ENCODE data around the gene CRYZ. TPM values are rescaled to one million over a fixed set of nuclear protein-coding genes. Genes with fewer than 3 reads are reported as not detected.

Gene CRYZ
- total and polyA plus RNA-seq, 2 of the 8 experiments (the other 6 are each of a cell fraction or from before 2014, with no cell fraction given), result 20.5 to 43.8 TPM

GRCh38 chr1:74699331-74699730, 33.5 kb downstream of the CRYZ start:
- Histone ChIP-seq H3K4me2 (ENCODE audit: insufficient read depth in 1 of 2, low read depth in 2 of 2, low read length in 2 of 2) (no peak overlapping the region), H3K14ac (ENCODE audit: insufficient read length) (no peak overlapping the region), H4K91ac (replicated peaks; ENCODE audit: insufficient read length, low read length) (no peak overlapping the region), H3K4ac (replicated peaks; ENCODE audit: insufficient read length, low read depth, low read length) (no peak overlapping the region), H3K79me1 (ENCODE audit: low read depth, low read length) (no peaks in the 10 kb centered on the region), H3K9me3 (ENCODE audit: insufficient read depth in 2 of 2, low read depth in 1 of 2, low read length in 1 of 2) (no peaks in the 10 kb centered on the region), H2AFZ (ENCODE audit: low read length) (no peak overlapping the region), H4K5ac (ENCODE audit: insufficient read length, low read depth, low read length) (no peak overlapping the region), H2BK20ac (ENCODE audit: low read length) (no peak overlapping the region), H3K27me3 (replicated peaks in 1 of 4; ENCODE audit: control insufficient read depth in 3 of 4, extremely low read depth in 1 of 4, insufficient read depth in 3 of 4, low read length in 3 of 4) (no peaks in the 10 kb centered on the region), H3K9ac (replicated peaks in 1 of 4; ENCODE audit: extremely low read depth in 1 of 4, low read depth in 3 of 4, low read length in 3 of 4) (no peak overlapping the region), H2BK120ac (replicated peaks; ENCODE audit: low read depth, low read length) (no peak overlapping the region), H3K56ac (replicated peaks; ENCODE audit: insufficient read length, low read depth, low read length) (no peak overlapping the region), H2BK5ac (ENCODE audit: low read depth, low read length) (no peak overlapping the region), H4K8ac (ENCODE audit: extremely low read depth, insufficient read depth, low read length) (no peak overlapping the region), H2BK12ac (ENCODE audit: low read depth, low read length) (no peak overlapping the region), H3K23me2 (ENCODE audit: low read depth, low read length) (no peaks in the 10 kb centered on the region), H3K4me1 (replicated peaks in 1 of 4; ENCODE audit: control insufficient read depth in 3 of 4, insufficient read depth in 4 of 4, low read length in 3 of 4) (no peaks in the 10 kb centered on the region), H3K18ac (ENCODE audit: extremely low read depth, low read length) (no peak overlapping the region), H3K27ac (ENCODE audit: low read depth, low read length) (no peak overlapping the region), H3K79me2 (ENCODE audit: control insufficient read depth in 1 of 2, insufficient read depth in 2 of 2, low read length in 2 of 2) (no peaks in the 10 kb centered on the region), H3K36me3 (ENCODE audit: control insufficient read depth in 2 of 4, insufficient read depth in 4 of 4, low read length in 3 of 4) (peaks cover 0 to 2% (median 0%) of the 10 kb centered on the region in 4 experiments; a peak in 2 of 8 replicates), H3K23ac (ENCODE audit: insufficient read length) (no peak overlapping the region), H4K20me1 (replicated peaks in 1 of 2; ENCODE audit: control insufficient read depth in 1 of 2, insufficient read depth in 2 of 2, low read length in 2 of 2) (no peaks in the 10 kb centered on the region), H2BK15ac (ENCODE audit: low read length) (no peak overlapping the region), H2AK5ac (ENCODE audit: low read depth, low read length) (no peak overlapping the region), H3K4me3 (ENCODE audit: extremely low read depth in 1 of 4, insufficient read depth in 2 of 4, low read depth in 3 of 4, low read length in 4 of 4) (no peak overlapping the region)
- CTCF ChIA-PET (ENCODE audit: partially characterized antibody), result interaction anchor here (1.5 kb wide), 1 partner anchor 10 kb away, joined by 3 read pairs; no protein-coding TSS in a partner anchor
- DNase-seq (ENCODE audit: low read depth in 1 of 2, low spot score in 2 of 2) (no peak), FAIRE-seq (no peak)
- POLR2A ChIA-PET (ENCODE audit: partially characterized antibody), result no interaction called here
- no peak for TF ChIP-seq HDAC2 (IDR thresholded peaks at IDR 0.05; ENCODE audit: borderline replicate concordance in 1 of 2, low read depth in 2 of 2, low read length in 2 of 2)
- no peak for TF ChIP-seq ASH2L (IDR thresholded peaks at IDR 0.05; ENCODE audit: low read length)
- TF ChIP-seq SIN3A (conservative IDR thresholded peaks at IDR 0.05 in 1 of 2, IDR thresholded peaks at IDR 0.05 in 1 of 2; ENCODE audit: low read depth in 1 of 2, low read length in 2 of 2), result no peak
- no peak for TF ChIP-seq SP1 (IDR thresholded peaks at IDR 0.05; ENCODE audit: low read depth, low read length)
- no peak for TF ChIP-seq CBX8 (IDR thresholded peaks at IDR 0.05; ENCODE audit: borderline replicate concordance, low read depth, low read length)
- TF ChIP-seq EGR1 (IDR thresholded peaks at IDR 0.05; ENCODE audit: borderline replicate concordance, low read depth, low read length), result no peak
- TF ChIP-seq TAF7 (optimal IDR thresholded peaks at IDR 0.05; ENCODE audit: borderline replicate concordance, low read depth, low read length), result no peak
- TF ChIP-seq NRF1 (IDR thresholded peaks at IDR 0.05; ENCODE audit: low read depth, low read length), result no peak
- TF ChIP-seq RXRA (IDR thresholded peaks at IDR 0.05; ENCODE audit: insufficient read depth, low read depth, low read length), result no peak
- no peak for TF ChIP-seq EZH2 (IDR thresholded peaks at IDR 0.05; ENCODE audit: low read depth, low read length, severe bottlenecking)
- no peak for TF ChIP-seq MAX (IDR thresholded peaks at IDR 0.05)
- TF ChIP-seq ATF2 (IDR thresholded peaks at IDR 0.05; ENCODE audit: low read length), result no peak
- TF ChIP-seq RBBP5 (IDR thresholded peaks at IDR 0.05; ENCODE audit: borderline replicate concordance, low read depth, low read length), result no peak
